Measurements from ENCODE around the gene CFTR. TPM values are rescaled to one million over a fixed set of nuclear protein-coding genes. Genes with fewer than 3 reads are reported as not detected.
"Not testable (repeated sequence)": the region's sequence is repeated elsewhere in the genome, so short reads cannot be mapped to it uniquely, and the experiment has no call there.

Gene CFTR
- total RNA-seq, 1 donor from 2014 or later = not detected

DNA sequence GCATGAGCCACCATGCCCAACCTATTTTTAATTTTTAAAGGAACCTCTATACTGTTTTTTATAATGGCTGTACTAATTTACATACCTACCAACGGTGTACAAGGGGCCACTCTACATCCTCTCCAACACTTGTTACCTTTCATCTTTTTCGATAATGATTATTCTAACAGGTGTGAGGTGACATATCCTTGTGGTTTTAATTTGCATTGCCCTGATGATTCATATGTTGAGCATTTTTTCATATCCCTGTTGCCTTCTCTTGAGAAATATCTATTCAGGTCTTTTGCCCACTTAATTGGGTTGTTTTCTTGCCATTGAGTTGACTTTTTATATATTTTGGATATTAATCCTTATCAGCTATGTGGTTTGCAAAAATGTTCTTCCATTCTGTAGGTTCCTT is 226.4 kb downstream of the CFTR start:
- POLR2A ChIA-PET = no interaction called here
- no peak overlapping the region for H3K27ac Mint-ChIP-seq
- no peaks in the 10 kb centered on the region for H3K36me3 Mint-ChIP-seq (ENCODE audit: low read depth)
- DNase-seq (no peak), ATAC-seq (ENCODE audit: low read depth) (no peak)
- TF ChIP-seq, protein P1, sequence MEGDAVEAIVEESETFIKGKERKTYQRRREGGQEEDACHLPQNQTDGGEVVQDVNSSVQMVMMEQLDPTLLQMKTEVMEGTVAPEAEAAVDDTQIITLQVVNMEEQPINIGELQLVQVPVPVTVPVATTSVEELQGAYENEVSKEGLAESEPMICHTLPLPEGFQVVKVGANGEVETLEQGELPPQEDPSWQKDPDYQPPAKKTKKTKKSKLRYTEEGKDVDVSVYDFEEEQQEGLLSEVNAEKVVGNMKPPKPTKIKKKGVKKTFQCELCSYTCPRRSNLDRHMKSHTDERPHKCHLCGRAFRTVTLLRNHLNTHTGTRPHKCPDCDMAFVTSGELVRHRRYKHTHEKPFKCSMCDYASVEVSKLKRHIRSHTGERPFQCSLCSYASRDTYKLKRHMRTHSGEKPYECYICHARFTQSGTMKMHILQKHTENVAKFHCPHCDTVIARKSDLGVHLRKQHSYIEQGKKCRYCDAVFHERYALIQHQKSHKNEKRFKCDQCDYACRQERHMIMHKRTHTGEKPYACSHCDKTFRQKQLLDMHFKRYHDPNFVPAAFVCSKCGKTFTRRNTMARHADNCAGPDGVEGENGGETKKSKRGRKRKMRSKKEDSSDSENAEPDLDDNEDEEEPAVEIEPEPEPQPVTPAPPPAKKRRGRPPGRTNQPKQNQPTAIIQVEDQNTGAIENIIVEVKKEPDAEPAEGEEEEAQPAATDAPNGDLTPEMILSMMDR (IDR thresholded peaks at IDR 0.05) = no peak
- no peaks in the 10 kb centered on the region for H3K27me3 Mint-ChIP-seq
- CTCF ChIA-PET = no interaction called here
- no peaks in the 10 kb centered on the region for H3K4me1 Mint-ChIP-seq
- no peak overlapping the region for H3K4me3 Mint-ChIP-seq
- intact Hi-C loops (cut with micrococcal nuclease) = no loop called here
- peaks cover 2% of the 10 kb centered on the region for H3K9me3 Mint-ChIP-seq

DNA sequence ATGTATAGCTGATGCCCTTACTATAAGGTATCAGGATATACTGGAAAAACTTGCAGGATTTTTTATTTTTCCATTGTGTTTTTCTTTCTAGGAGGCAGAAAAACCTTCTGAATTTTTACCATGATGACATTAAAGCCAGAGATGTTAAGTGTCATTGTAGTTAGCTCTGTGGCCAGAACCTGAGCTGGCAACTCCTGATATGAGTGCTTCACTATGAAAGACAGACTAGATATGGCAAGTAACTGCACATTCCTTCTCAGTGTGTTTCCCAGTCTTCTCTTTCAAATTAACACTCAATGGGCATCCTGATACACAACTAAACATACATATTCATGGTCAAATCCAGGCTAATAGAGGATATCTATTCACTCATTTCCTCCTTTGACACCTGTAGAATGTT is 227.3 kb downstream of the CFTR start:
- POLR2A ChIA-PET = no interaction called here
- H3K27ac Mint-ChIP-seq = no peak overlapping the region
- intact Hi-C loops (cut with micrococcal nuclease) = no loop called here
- H3K36me3 Mint-ChIP-seq (ENCODE audit: low read depth) = no peaks in the 10 kb centered on the region
- ATAC-seq (ENCODE audit: low read depth) = no peak
- peaks cover 2% of the 10 kb centered on the region for H3K9me3 Mint-ChIP-seq
- CTCF ChIA-PET = no interaction called here
- DNase-seq = no peak
- TF ChIP-seq, protein P1 (IDR thresholded peaks at IDR 0.05) = no peak
- no peaks in the 10 kb centered on the region for H3K27me3 Mint-ChIP-seq
- no peaks in the 10 kb centered on the region for H3K4me1 Mint-ChIP-seq
- H3K4me3 Mint-ChIP-seq = no peak overlapping the region

DNA sequence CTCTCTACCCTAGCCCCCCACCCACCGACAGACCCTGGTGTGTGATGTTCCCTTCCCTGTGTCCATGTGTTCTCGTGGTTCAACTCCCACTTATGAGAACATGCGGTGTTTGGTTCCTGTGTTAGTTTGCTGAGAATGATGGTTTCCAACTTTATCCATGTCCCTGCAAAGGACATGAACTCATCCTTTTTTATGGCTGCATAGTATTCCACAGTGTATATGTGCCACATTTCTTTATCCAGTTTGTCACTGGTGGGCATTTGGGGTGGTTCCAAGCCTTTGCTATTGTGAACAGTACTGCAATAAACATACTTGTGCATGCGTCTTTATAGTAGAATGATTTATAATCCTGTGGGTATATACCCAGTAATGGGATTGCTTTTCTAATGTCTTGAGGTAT is 228.3 kb downstream of the CFTR start:
- H3K9me3 Mint-ChIP-seq; H3K27me3 Mint-ChIP-seq; CTCF ChIA-PET; intact Hi-C loops (cut with micrococcal nuclease); H3K4me1 Mint-ChIP-seq; H3K27ac Mint-ChIP-seq; ATAC-seq (ENCODE audit: low read depth); POLR2A ChIA-PET; DNase-seq; H3K36me3 Mint-ChIP-seq (ENCODE audit: low read depth); H3K4me3 Mint-ChIP-seq: not testable (repeated sequence)

DNA sequence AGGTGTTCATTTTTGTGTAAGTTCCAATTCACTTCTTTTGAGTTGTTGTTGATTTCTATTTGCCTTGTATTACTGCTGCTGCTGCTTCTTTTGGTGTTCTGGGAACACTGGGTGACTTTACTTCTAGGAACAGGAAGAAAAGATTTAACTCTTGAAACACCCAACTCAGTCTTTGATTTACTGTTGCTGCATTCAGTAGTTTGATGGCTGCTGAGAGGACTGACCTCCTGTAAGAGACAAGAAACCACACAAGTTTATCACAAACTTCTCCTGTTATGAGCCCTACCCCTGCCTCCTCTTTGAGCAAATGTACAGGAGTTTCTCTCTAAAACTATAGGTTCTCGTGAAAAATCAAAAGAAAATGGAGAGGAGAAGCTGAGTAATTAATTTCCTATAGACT is 231.7 kb downstream of the CFTR start:
- ChIA-PET POLR2A (no interaction called here), CTCF (no interaction called here)
- H3K27me3 Mint-ChIP-seq = peaks cover 4% of the 10 kb centered on the region

DNA sequence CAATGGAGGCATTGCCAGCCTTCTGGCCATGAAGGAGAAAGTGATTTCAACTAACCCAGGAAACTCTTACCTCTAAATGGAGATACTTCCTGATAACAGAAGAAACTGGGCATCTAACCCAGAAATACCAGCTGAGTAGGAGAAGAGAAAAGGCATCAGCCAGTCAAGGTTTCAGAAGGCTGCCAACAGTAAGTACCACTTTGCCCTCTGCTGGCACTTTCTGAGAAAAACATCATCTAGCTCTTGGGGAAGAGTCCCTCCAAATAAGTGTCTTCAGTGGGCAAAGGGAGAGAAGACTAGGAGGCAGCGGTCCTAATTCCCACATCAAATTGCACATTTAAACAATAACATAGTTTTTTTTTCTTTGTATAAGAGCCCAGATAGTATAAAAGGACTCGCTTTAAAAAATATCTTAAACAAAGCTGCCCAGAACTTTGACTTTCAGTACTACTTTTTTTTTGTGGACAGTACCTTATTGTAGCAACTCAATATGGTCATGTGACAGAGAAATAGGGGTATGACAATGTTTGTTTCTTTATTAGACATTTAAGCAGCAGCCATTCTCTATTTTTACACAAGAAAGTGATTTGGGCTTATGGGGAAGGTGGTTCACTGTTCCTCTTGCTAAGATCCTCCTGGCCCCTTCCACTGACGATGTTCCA is 236.1 kb downstream of the CFTR start:
- no peak for ATAC-seq (ENCODE audit: low read depth)

More for the DNA sequence above, 231.7 kb downstream of the CFTR start:
- Mint-ChIP-seq H3K4me1 (no peaks in the 10 kb centered on the region), H3K9me3 (no peaks in the 10 kb centered on the region), H3K4me3 (no peak overlapping the region), H3K27ac (no peak overlapping the region), H3K36me3 (ENCODE audit: low read depth) (no peaks in the 10 kb centered on the region)
- intact Hi-C loops (cut with micrococcal nuclease) = no loop called here
- DNase-seq (no peak), ATAC-seq (ENCODE audit: low read depth) (no peak)
- TF ChIP-seq, protein P1 (IDR thresholded peaks at IDR 0.05) = no peak

More for the DNA sequence above, 236.1 kb downstream of the CFTR start:
- Mint-ChIP-seq H3K36me3 (ENCODE audit: low read depth) (no peaks in the 10 kb centered on the region), H3K9me3 (no peaks in the 10 kb centered on the region), H3K4me3 (no peak overlapping the region), H3K27ac (no peak overlapping the region), H3K4me1 (no peaks in the 10 kb centered on the region), H3K27me3 (peaks cover 4% of the 10 kb centered on the region)
- ChIA-PET CTCF (no interaction called here), POLR2A (interaction anchor here (0.7 kb wide), 1 partner anchor 30 kb away, joined by 5 read pairs; no protein-coding TSS in a partner anchor)
- TF ChIP-seq, protein P1 (IDR thresholded peaks at IDR 0.05) = no peak
- no peak for DNase-seq
- intact Hi-C loops (cut with micrococcal nuclease) = loop anchor here (2.0 to 5.0 kb wide), 2 partner anchors 504 to 785 kb away; no protein-coding TSS in a partner anchor

Measured in activated B cell treated with CpG ODN at 0.5 μM for 24 hours (primary cell).